HepG2 (cell line): ENCODE results near the gene GADD45B. TPM values are rescaled to one million over a fixed set of nuclear protein-coding genes. Genes with fewer than 3 reads are reported as not detected.

Experiments used
- BORCS8-MEF2B ChIP-seq: sonication (generic); formaldehyde crosslinking; IDR thresholded peaks from 2 replicates; pipeline ENCODE4 v1.8.0; 2022; ENCODE audit warnings: mild to moderate bottlenecking, missing genetic modification reagents
- ERF ChIP-seq: IDR thresholded peaks from 2 replicates; pipeline ENCODE4 v1.6.1; 2018; ENCODE audit warnings: missing biosample characterization, missing genetic modification reagents
- HIVEP1 ChIP-seq: sonication (generic); formaldehyde crosslinking; IDR thresholded peaks from 2 replicates; pipeline ENCODE4 v1.4.0; 2020; ENCODE audit warnings: mild to moderate bottlenecking, missing genetic modification reagents
- IKZF5 ChIP-seq: IDR thresholded peaks from 2 replicates; pipeline ENCODE4 v1.6.1; 2018; ENCODE audit warnings: missing genetic modification reagents, mild to moderate bottlenecking, missing compliant biosample characterization
- MAFF ChIP-seq: IDR thresholded peaks from 2 replicates; pipeline ENCODE4 v1.6.1; 2011; ENCODE audit warnings: low read depth, low read length, improper control_type of control experiment
- PHF5A ChIP-seq: IDR thresholded peaks from one replicate; pipeline ENCODE4 v1.6.1; 2018; ENCODE audit warnings: low read depth, missing genetic modification reagents; ENCODE audit not compliant: unreplicated experiment
- SETDB1 ChIP-seq: sonication (generic); formaldehyde crosslinking; IDR thresholded peaks from 2 replicates; pipeline ENCODE4 v1.5.1; 2020; ENCODE audit warnings: missing genetic modification reagents, mild to moderate bottlenecking, borderline replicate concordance
- SNAPC5 ChIP-seq: sonication (generic); formaldehyde crosslinking; IDR thresholded peaks from 2 replicates; pipeline ENCODE4 v1.8.1; 2023; ENCODE audit warnings: mild to moderate bottlenecking, missing genetic modification reagents, borderline replicate concordance
- SP4 ChIP-seq: sonication (generic); formaldehyde crosslinking; IDR thresholded peaks from 2 replicates; pipeline ENCODE4 v1.8.1; 2023; ENCODE audit warnings: mild to moderate bottlenecking, missing genetic modification reagents
- STAT5B ChIP-seq: sonication (generic); formaldehyde crosslinking; IDR thresholded peaks from 2 replicates; pipeline ENCODE4 v1.4.0; 2020; ENCODE audit warnings: missing genetic modification reagents
- TBP ChIP-seq: sonication (generic); formaldehyde crosslinking; IDR thresholded peaks from 2 replicates; pipeline ENCODE4 v1.5.0; 2020; ENCODE audit warnings: missing genetic modification reagents
- THYN1 ChIP-seq: sonication (generic); formaldehyde crosslinking; IDR thresholded peaks from 2 replicates; pipeline ENCODE4 v1.8.1; 2023; ENCODE audit warnings: low read depth, mild to moderate bottlenecking, moderate library complexity, missing genetic modification reagents, borderline replicate concordance
- ZBTB3 ChIP-seq: sonication (generic); formaldehyde crosslinking; IDR thresholded peaks from 2 replicates; pipeline ENCODE4 v1.4.0; 2020; ENCODE audit warnings: low read depth, mild to moderate bottlenecking, moderate library complexity, missing genetic modification reagents, borderline replicate concordance
- ZFP36L2 ChIP-seq: sonication (generic); formaldehyde crosslinking; IDR thresholded peaks from 2 replicates; pipeline ENCODE4 v1.4.0; 2020; ENCODE audit warnings: missing genetic modification reagents
- ZNF124 ChIP-seq: sonication (generic); formaldehyde crosslinking; IDR thresholded peaks from 2 replicates; pipeline ENCODE4 v1.4.0; 2020; ENCODE audit warnings: missing genetic modification reagents
- ZNF160 ChIP-seq: sonication (generic); formaldehyde crosslinking; IDR thresholded peaks from 2 replicates; pipeline ENCODE4 v1.8.0; 2022; ENCODE audit warnings: mild to moderate bottlenecking, inconsistent platforms, missing genetic modification reagents
- ZNF235 ChIP-seq: sonication (generic); formaldehyde crosslinking; IDR thresholded peaks from 2 replicates; pipeline ENCODE4 v1.8.1; 2023; ENCODE audit warnings: mild to moderate bottlenecking, missing genetic modification reagents, borderline replicate concordance
- ZNF383 ChIP-seq: sonication (generic); formaldehyde crosslinking; IDR thresholded peaks from 2 replicates; pipeline ENCODE4 v1.4.0; 2020; ENCODE audit warnings: missing genetic modification reagents, mild to moderate bottlenecking, borderline replicate concordance
- ZNF414 ChIP-seq: sonication (generic); formaldehyde crosslinking; IDR thresholded peaks from 2 replicates; pipeline ENCODE4 v1.5.0; 2020; ENCODE audit warnings: missing genetic modification reagents
- ZNF569 ChIP-seq: sonication (generic); formaldehyde crosslinking; IDR thresholded peaks from 2 replicates; pipeline ENCODE4 v1.5.0; 2020; ENCODE audit warnings: mild to moderate bottlenecking, missing genetic modification reagents, moderate library complexity, borderline replicate concordance
- ZNF749 ChIP-seq: sonication (generic); formaldehyde crosslinking; IDR thresholded peaks from 2 replicates; pipeline ENCODE4 v1.8.0; 2022; ENCODE audit warnings: mild to moderate bottlenecking, missing genetic modification reagents, moderate library complexity, borderline replicate concordance
- polyA plus RNA-seq, 8 experiments: library from polyadenylated mRNA; depleted of rRNA in 3 of 8; stranded (reverse) in 7 of 8; unstranded in 1 of 8; fragments of >200 nt; fragmentation: Illumina TruSeq in 4 of 8; extraction: Trizol in 4 of 8; gene quantifications; 2 replicates each; pipeline versions ENCODE4 v1.2.1 to v1.2.3, GENCODE V29; 2011 to 2016; ENCODE audit warnings: low read depth in 4 of 8, missing spikeins in 1 of 8, mixed read lengths in 1 of 8; ENCODE audit not compliant: insufficient read depth in 1 of 8
- total RNA-seq, 5 experiments: library from RNA; depleted of rRNA; stranded (reverse); fragments of >200 nt; fragmentation: Illumina TruSeq; extraction: Trizol; gene quantifications; 2 replicates each; pipeline ENCODE4 v1.2.3, GENCODE V29; 2016; ENCODE audit warnings: low read depth in 1 of 5
- TF ChIP-seq, protein P1 (sequence below): IDR thresholded peaks from 2 replicates; pipeline ENCODE4 v1.6.1; 2012; ENCODE audit warnings: low read depth, low read length, improper control_type of control experiment
- TF ChIP-seq, protein P2 (sequence below): sonication (generic); formaldehyde crosslinking; IDR thresholded peaks from 2 replicates; pipeline ENCODE4 v1.5.0; 2020; ENCODE audit warnings: missing genetic modification reagents
- TF ChIP-seq, protein P3 (sequence below): sonication (generic); formaldehyde crosslinking; conservative IDR thresholded peaks from 2 replicates; pipeline ENCODE4 v1.4.0; 2020; ENCODE audit warnings: missing genetic modification reagents

Gene GADD45B
- total and polyA plus RNA-seq, 2 of the 13 experiments (the other 11 are each of a cell fraction or from before 2014, with no cell fraction given): 4.6 to 34.1 TPM

DNA sequence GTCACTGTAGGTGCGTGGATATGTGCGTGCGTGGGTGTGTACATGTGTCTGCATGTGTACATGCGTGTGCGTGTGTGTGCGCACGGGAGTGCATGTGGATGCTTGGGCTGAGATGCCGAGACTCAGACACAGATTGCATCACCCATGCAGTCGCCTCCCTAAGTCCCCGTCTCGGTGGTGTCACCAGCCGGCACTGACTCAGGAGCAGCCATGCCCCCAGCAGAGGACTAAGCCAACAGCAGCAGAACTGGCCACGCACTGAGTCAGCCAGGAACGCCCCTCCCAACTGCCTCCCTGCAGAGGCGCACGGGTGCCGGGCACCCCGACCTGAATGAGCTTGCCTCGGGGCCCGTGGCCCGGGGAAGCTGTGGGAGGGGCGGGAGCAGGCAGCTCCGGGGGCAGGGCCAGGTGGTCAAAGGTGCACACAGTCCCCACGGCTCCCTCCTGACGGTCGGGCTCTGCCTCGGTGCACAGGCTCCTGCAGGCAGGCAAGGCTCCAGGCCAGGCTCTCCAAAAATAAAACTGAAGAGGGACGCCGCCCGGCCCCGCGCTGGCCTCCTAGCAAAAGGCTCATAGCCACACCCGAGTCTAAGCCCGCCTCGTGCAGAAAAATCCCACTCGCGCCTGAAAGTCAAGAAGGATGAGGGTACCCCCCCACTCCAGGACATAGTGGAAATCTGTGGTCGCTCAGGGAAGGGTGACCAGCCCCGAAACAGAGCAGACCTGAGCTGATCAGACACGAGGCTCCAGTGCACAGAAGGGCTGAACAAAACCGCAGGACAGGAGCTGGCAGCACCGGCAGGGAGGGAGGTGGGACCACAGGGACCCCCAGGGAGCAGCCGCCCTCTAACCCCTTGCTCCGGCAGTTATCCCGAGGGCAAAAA lies 49.2 kb downstream of the GADD45B start (continued):
- TF ChIP-seq ZBTB3 (CRISPR knock-in tag): no peak
- TF ChIP-seq, protein P1, sequence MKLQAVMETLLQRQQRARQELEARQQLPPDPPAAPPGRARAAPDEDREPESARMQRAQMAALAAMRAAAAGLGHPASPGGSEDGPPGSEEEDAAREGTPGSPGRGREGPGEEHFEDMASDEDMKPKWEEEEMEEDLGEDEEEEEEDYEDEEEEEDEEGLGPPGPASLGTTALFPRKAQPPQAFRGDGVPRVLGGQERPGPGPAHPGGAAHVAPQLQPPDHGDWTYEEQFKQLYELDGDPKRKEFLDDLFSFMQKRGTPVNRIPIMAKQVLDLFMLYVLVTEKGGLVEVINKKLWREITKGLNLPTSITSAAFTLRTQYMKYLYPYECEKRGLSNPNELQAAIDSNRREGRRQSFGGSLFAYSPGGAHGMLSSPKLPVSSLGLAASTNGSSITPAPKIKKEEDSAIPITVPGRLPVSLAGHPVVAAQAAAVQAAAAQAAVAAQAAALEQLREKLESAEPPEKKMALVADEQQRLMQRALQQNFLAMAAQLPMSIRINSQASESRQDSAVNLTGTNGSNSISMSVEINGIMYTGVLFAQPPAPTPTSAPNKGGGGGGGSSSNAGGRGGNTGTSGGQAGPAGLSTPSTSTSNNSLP: no peak
- no peak for TF ChIP-seq ZNF383 (CRISPR knock-in tag)
- no peak for TF ChIP-seq THYN1 (CRISPR knock-in tag)
- TF ChIP-seq ZNF235 (CRISPR knock-in tag): 0 out of 2 replicates have a peak, but pooled peaks have one; percentile 64
- TF ChIP-seq ZFP36L2 (CRISPR knock-in tag): no peak
- no peak for TF ChIP-seq ZNF160 (CRISPR knock-in tag)
- TF ChIP-seq STAT5B: no peak
- TF ChIP-seq SETDB1 (CRISPR knock-in tag): no peak
- TF ChIP-seq ZNF414 (CRISPR knock-in tag): no peak
- TF ChIP-seq TBP (CRISPR knock-in tag): no peak
- TF ChIP-seq SP4 (CRISPR knock-in tag): no peak
- TF ChIP-seq MAFF: no peak
- no peak for TF ChIP-seq ZNF749
- TF ChIP-seq, protein P2, sequence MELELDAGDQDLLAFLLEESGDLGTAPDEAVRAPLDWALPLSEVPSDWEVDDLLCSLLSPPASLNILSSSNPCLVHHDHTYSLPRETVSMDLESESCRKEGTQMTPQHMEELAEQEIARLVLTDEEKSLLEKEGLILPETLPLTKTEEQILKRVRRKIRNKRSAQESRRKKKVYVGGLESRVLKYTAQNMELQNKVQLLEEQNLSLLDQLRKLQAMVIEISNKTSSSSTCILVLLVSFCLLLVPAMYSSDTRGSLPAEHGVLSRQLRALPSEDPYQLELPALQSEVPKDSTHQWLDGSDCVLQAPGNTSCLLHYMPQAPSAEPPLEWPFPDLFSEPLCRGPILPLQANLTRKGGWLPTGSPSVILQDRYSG (CRISPR knock-in tag): no peak
- no peak for TF ChIP-seq IKZF5 (CRISPR knock-in tag)
- TF ChIP-seq BORCS8-MEF2B (CRISPR knock-in tag): no peak
- no peak for TF ChIP-seq HIVEP1
- TF ChIP-seq, protein P3, sequence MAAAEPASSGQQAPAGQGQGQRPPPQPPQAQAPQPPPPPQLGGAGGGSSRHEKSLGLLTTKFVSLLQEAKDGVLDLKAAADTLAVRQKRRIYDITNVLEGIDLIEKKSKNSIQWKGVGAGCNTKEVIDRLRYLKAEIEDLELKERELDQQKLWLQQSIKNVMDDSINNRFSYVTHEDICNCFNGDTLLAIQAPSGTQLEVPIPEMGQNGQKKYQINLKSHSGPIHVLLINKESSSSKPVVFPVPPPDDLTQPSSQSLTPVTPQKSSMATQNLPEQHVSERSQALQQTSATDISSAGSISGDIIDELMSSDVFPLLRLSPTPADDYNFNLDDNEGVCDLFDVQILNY (CRISPR knock-in tag): no peak
- TF ChIP-seq ERF (CRISPR knock-in tag): 0 out of 2 replicates have a peak, but pooled peaks have one; percentile 59
- no peak for TF ChIP-seq PHF5A
- no peak for TF ChIP-seq ZNF569 (CRISPR knock-in tag)
- no peak for TF ChIP-seq SNAPC5 (CRISPR knock-in tag)
- 0 out of 2 replicates have a peak, but pooled peaks have one; percentile 26 for TF ChIP-seq ZNF124 (CRISPR knock-in tag)
